Measurements from ENCODE around the gene B3GLCT. TPM values are rescaled to one million over a fixed set of nuclear protein-coding genes. Genes with fewer than 3 reads are reported as not detected.

Gene B3GLCT
- total and polyA plus RNA-seq, 10 of the 15 experiments (the other 5 are each of a cell fraction or from before 2014, with no cell fraction given), result 0.07 to 0.89 (median 0.25) TPM

DNA sequence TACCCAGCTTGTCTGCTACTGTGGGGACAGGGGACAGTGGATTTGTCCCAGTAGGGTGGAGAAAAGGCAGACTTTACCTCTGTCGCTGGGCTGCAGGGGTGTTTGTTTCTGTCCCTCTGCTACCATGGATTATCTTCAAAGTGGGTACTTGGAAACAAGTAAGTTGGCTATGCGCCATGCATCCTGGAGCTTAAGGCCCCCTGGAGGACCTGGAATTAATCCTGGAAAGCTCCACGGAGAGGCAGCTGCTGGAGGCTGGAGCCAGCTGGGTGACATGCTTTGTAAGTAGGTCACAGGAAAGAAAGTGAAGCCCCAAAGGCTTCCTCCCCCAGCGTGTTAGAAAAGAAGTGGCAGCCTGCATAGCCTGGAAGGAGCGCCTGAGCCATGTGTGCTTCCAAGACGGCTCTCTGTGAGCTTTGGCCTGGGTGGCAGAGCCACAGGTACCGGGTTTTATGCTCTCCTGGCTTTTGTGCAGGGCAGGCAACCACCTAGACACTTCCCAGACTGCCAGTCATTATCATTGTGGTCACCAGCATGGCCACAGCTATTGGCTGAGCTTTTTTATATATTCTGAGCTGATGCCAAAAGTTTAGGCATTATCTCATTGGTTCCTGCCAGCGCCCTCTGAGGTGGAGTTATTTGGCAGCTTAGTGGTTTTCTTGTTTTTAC lies 9.5 kb downstream of the B3GLCT start:
- ChIA-PET RAD21 (ENCODE audit: unreplicated experiment) (no interaction called here), SMC1A (ENCODE audit: uncharacterized antibody, unreplicated experiment) (no interaction called here), POLR2A (no interaction called here), CTCF (interaction anchor here (1.2 kb wide), 1 partner anchor 27 kb away, joined by 5 read pairs; no protein-coding TSS in a partner anchor)
- TF ChIP-seq, protein P1, sequence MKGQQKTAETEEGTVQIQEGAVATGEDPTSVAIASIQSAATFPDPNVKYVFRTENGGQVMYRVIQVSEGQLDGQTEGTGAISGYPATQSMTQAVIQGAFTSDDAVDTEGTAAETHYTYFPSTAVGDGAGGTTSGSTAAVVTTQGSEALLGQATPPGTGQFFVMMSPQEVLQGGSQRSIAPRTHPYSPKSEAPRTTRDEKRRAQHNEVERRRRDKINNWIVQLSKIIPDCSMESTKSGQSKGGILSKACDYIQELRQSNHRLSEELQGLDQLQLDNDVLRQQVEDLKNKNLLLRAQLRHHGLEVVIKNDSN (IDR thresholded peaks at IDR 0.05; ENCODE audit: borderline replicate concordance, extremely low read length, insufficient read depth, low read depth, low read length), result no peak
- TF ChIP-seq NR2F1 (conservative IDR thresholded peaks at IDR 0.05), result no peak
- 28% methylated on average over 8 of the region's 8 CpGs for WGBS (ENCODE audit: insufficient coverage, insufficient replicate concordance, low lambda C conversion rate, missing lambda C conversion rate)
- Histone ChIP-seq H3K4me2 (ENCODE audit: control insufficient read depth, insufficient read depth) (no peak overlapping the region), H3K4me1 (ENCODE audit: control insufficient read depth, insufficient read depth, low read length) (no peaks in the 10 kb centered on the region), H3K4me3 (no peak overlapping the region), H3K36me3 (ENCODE audit: control insufficient read depth in 2 of 2, insufficient read depth in 2 of 2, low read length in 1 of 2) (no peaks in the 10 kb centered on the region), H3K27ac (ENCODE audit: control insufficient read depth, insufficient read depth) (no peak overlapping the region), H3K9me3 (replicated peaks; ENCODE audit: control insufficient read depth, insufficient read depth, low read length) (no peaks in the 10 kb centered on the region), H4K20me1 (ENCODE audit: control insufficient read depth, insufficient read depth) (no peaks in the 10 kb centered on the region), H3K27me3 (replicated peaks in 1 of 2; ENCODE audit: control insufficient read depth in 2 of 2, insufficient read depth in 2 of 2, low read length in 1 of 2) (no peaks in the 10 kb centered on the region; a peak in 1 of 4 replicates), H2AFZ (ENCODE audit: control insufficient read depth, low read depth, low read length) (no peak overlapping the region), H3K79me2 (ENCODE audit: control insufficient read depth, insufficient read depth, low read length) (no peaks in the 10 kb centered on the region), H3K9ac (ENCODE audit: control insufficient read depth, insufficient read depth, low read length) (no peak overlapping the region)
- intact Hi-C loops (cut with micrococcal nuclease; ENCODE audit: unreplicated experiment) (no loop called here), in situ Hi-C loops (cut with MboI) (no loop called here)
- BruUV-seq (replicated peaks), result no TSS peak
- FAIRE-seq, result no peak
- no peak for DNase-seq (ENCODE audit: low read depth, low spot score)
- no peak; the same call in 2 of the 3 replicates for ATAC-seq

DNA sequence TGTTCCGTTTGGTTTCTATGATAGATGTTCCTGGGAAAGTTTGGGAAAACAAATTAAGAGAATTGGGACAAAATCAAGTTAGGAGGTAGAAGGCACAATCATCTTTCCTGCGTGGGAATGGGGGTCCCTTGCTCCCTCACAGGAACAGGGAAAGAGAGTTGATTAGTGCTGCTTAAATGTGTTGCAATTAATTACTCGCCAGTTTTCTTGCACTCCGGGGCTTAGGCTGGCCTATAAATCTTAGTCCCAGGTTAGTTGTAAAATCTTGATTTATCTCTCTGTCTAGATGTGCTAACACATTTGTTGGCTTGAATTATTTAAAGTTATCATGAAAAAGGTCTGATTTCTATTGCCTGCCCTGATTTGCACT lies 10.1 kb downstream of the B3GLCT start:
- Histone ChIP-seq H3K27me3 (replicated peaks in 1 of 2; ENCODE audit: control insufficient read depth in 2 of 2, insufficient read depth in 2 of 2, low read length in 1 of 2) (no peaks in the 10 kb centered on the region), H3K36me3 (ENCODE audit: control insufficient read depth in 2 of 2, insufficient read depth in 2 of 2, low read length in 1 of 2) (no peaks in the 10 kb centered on the region), H3K79me2 (ENCODE audit: control insufficient read depth, insufficient read depth, low read length) (no peaks in the 10 kb centered on the region), H3K9me3 (replicated peaks; ENCODE audit: control insufficient read depth, insufficient read depth, low read length) (no peaks in the 10 kb centered on the region), H3K4me1 (ENCODE audit: control insufficient read depth, insufficient read depth, low read length) (no peaks in the 10 kb centered on the region), H3K4me2 (ENCODE audit: control insufficient read depth, insufficient read depth) (no peak overlapping the region), H3K4me3 (no peak overlapping the region), H3K9ac (ENCODE audit: control insufficient read depth, insufficient read depth, low read length) (no peak overlapping the region), H3K27ac (ENCODE audit: control insufficient read depth, insufficient read depth) (no peak overlapping the region), H4K20me1 (ENCODE audit: control insufficient read depth, insufficient read depth) (no peaks in the 10 kb centered on the region), H2AFZ (ENCODE audit: control insufficient read depth, low read depth, low read length) (no peak overlapping the region)
- RAD21 ChIA-PET (ENCODE audit: unreplicated experiment), result no interaction called here
- WGBS (ENCODE audit: insufficient coverage, insufficient replicate concordance, low lambda C conversion rate, missing lambda C conversion rate), result 68% methylated on average over 4 of the region's 4 CpGs
- no peak for ATAC-seq
- intact Hi-C loops (cut with micrococcal nuclease; ENCODE audit: unreplicated experiment) (no loop called here), in situ Hi-C loops (cut with MboI) (no loop called here)
- CTCF ChIA-PET, result no interaction called here
- DNase-seq (ENCODE audit: low read depth, low spot score), result no peak
- SMC1A ChIA-PET (ENCODE audit: uncharacterized antibody, unreplicated experiment), result no interaction called here
- BruUV-seq (replicated peaks), result no TSS peak
- POLR2A ChIA-PET, result no interaction called here
- no peak for FAIRE-seq
- no peak for TF ChIP-seq GATAD2B (conservative IDR thresholded peaks at IDR 0.05; ENCODE audit: low read depth)
- TF ChIP-seq POU2F2 (IDR thresholded peaks at IDR 0.05; ENCODE audit: borderline replicate concordance, low read depth, low read length), result no peak
- TF ChIP-seq ZNF274 (IDR thresholded peaks at IDR 0.05; ENCODE audit: insufficient read depth, insufficient read length), result no peak
- no peak for TF ChIP-seq NBN (IDR thresholded peaks at IDR 0.05)
- TF ChIP-seq MYB (IDR thresholded peaks at IDR 0.05; ENCODE audit: borderline replicate concordance, low read depth, low read length), result no peak
- TF ChIP-seq NFIC (IDR thresholded peaks at IDR 0.05; ENCODE audit: low read depth, low read length), result no peak
- TF ChIP-seq SMC3 (IDR thresholded peaks at IDR 0.05; ENCODE audit: borderline replicate concordance, low read length), result no peak
- no peak for TF ChIP-seq SPI1 (IDR thresholded peaks at IDR 0.05; ENCODE audit: borderline replicate concordance, insufficient read depth, low read depth, low read length)
- TF ChIP-seq, protein P2, sequence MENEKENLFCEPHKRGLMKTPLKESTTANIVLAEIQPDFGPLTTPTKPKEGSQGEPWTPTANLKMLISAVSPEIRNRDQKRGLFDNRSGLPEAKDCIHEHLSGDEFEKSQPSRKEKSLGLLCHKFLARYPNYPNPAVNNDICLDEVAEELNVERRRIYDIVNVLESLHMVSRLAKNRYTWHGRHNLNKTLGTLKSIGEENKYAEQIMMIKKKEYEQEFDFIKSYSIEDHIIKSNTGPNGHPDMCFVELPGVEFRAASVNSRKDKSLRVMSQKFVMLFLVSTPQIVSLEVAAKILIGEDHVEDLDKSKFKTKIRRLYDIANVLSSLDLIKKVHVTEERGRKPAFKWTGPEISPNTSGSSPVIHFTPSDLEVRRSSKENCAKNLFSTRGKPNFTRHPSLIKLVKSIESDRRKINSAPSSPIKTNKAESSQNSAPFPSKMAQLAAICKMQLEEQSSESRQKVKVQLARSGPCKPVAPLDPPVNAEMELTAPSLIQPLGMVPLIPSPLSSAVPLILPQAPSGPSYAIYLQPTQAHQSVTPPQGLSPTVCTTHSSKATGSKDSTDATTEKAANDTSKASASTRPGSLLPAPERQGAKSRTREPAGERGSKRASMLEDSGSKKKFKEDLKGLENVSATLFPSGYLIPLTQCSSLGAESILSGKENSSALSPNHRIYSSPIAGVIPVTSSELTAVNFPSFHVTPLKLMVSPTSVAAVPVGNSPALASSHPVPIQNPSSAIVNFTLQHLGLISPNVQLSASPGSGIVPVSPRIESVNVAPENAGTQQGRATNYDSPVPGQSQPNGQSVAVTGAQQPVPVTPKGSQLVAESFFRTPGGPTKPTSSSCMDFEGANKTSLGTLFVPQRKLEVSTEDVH (IDR thresholded peaks at IDR 0.05; ENCODE audit: low read depth, partially characterized antibody), result no peak
- no peak for TF ChIP-seq CEBPB (IDR thresholded peaks at IDR 0.05; ENCODE audit: borderline replicate concordance in 1 of 2, low read depth in 2 of 2, low read length in 2 of 2)
- no peak for TF ChIP-seq TCF3 (IDR thresholded peaks at IDR 0.05; ENCODE audit: borderline replicate concordance, insufficient read depth, low read depth, low read length)
- no peak for TF ChIP-seq ZNF384 (IDR thresholded peaks at IDR 0.05; ENCODE audit: borderline replicate concordance, low read depth, low read length)
- TF ChIP-seq TCF12 (IDR thresholded peaks at IDR 0.05; ENCODE audit: low read depth, low read length), result no peak
